Activated naive CD8-positive, alpha-beta T cell (primary cell): Measurements from ENCODE around the gene ARMCX1.
"Not testable (repeated sequence)": the region's sequence is repeated elsewhere in the genome, so short reads cannot be mapped to it uniquely, and the experiment has no call there.

ENCODE experiments used
- H3K27ac Mint-ChIP-seq: one replicate; pipeline ENCODE4 v1.8.0; 2021; ENCODE audit warnings: mixed read lengths
- H3K27me3 Mint-ChIP-seq: one replicate; pipeline ENCODE4 v1.8.0; 2021; ENCODE audit warnings: mixed read lengths
- H3K36me3 Mint-ChIP-seq: one replicate; pipeline ENCODE4 v1.8.0; 2021; ENCODE audit warnings: mixed read lengths
- H3K4me1 Mint-ChIP-seq: one replicate; pipeline ENCODE4 v1.8.0; 2021; ENCODE audit warnings: low read depth, mixed read lengths
- H3K4me3 Mint-ChIP-seq: one replicate; pipeline ENCODE4 v1.8.0; 2021; ENCODE audit warnings: mild to moderate bottlenecking, mixed read lengths
- H3K9me3 Mint-ChIP-seq: one replicate; pipeline ENCODE4 v1.8.0; 2021; ENCODE audit warnings: low read depth, mixed read lengths

ARMCX1 gene

DNA sequence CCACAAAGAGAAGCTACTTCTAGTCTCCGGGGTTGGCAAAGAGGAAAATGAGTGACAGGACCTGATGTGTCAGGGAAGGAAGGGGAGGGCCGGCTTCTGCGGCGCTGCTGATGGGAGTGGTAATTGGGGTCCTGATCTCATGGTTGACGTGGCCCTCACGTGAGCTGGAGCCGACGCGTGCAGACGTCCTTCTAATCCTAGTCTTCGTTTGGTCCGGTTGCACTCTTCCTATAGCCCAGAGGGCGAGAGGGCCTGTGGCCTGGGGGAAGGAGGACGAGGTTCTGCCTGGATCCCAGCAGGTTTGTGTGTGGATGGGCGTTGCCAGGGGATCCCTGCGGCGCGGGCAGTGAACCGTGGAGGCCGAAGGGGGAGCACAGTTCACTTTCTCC, at the start of gene ARMCX1:
TSS of gene ARMCX1 (plus strand) at position 186 of the 389 bp plus-strand sequence. CDS start 2,384 bp downstream, outside the sequence.
- H3K4me3 Mint-ChIP-seq = peak within 1 kb of the TSS; percentile 89
- no peaks in the 10 kb centered on the region for H3K36me3 Mint-ChIP-seq
- H3K4me1 Mint-ChIP-seq = peaks cover 9% of the 10 kb centered on the region
- no peaks in the 10 kb centered on the region for H3K27me3 Mint-ChIP-seq
- H3K27ac Mint-ChIP-seq = peak within 1 kb of the TSS; percentile 47
- no peaks in the 10 kb centered on the region for H3K9me3 Mint-ChIP-seq

DNA sequence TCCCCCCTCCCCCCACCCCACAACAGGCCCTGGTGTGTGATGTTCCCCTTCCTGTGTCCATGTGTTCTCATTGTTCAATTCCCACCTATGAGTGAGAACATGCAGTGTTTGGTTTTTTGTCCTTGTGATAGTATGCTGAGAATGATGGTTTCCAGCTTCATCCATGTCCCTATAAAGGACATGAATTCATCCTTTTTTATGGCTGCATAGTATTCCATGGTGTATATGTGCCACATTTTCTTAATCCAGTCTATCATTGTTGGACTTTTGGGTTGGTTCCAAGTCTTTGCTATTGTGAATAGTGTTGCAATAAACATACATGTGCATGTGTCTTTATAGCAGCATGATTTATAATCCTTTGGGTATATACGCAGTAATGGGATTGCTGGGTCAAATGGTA, 47.4 kb upstream of the ARMCX1 start:
- H3K4me3 Mint-ChIP-seq, H3K9me3 Mint-ChIP-seq, H3K27me3 Mint-ChIP-seq, H3K27ac Mint-ChIP-seq, H3K4me1 Mint-ChIP-seq, H3K36me3 Mint-ChIP-seq: not testable (repeated sequence)

DNA sequence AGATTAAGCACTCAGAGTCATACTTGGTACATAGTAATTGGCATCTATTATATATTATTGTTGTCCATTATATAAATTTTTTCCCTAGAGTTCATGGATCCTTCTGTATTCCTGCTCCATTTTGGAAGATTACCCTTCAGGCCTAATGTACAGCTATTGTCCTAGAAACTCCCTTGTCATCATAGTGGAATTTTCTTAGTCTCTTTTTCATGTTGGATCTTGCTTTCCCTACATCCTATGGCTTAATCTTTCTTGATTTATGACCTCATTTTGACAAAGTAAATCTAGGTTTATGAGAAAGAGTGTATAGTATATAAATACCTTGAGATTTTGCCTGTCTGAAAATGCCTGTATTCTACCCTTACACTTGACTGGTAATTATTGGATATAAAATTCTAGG, 43.0 kb upstream of the ARMCX1 start:
- H3K4me3 Mint-ChIP-seq = no peak overlapping the region
- no peaks in the 10 kb centered on the region for H3K4me1 Mint-ChIP-seq
- no peaks in the 10 kb centered on the region for H3K27me3 Mint-ChIP-seq
- H3K36me3 Mint-ChIP-seq = peaks cover 2% of the 10 kb centered on the region
- H3K27ac Mint-ChIP-seq = no peak overlapping the region
- H3K9me3 Mint-ChIP-seq = no peaks in the 10 kb centered on the region

DNA sequence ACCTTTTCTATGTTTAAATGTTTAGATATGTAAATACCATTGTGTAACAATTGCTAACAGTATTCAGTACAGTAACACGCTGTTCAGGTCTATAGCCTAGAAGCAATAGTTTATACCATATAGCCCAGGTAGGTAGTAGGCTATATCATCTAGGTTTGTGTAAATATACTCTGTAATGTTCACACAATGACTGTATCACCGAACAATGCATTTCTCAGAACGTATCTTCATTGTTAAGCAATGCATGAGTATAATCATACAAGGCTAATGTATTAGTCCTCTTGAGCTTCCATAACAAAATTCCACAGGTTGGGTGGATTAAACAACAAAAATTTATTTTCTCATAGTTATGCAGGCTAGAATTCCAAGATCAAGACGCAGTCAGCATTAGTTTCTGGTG, 42.4 kb upstream of the ARMCX1 start:
- Mint-ChIP-seq H3K4me3 (no peak overlapping the region), H3K36me3 (peaks cover 2% of the 10 kb centered on the region), H3K4me1 (no peaks in the 10 kb centered on the region), H3K27ac (no peak overlapping the region), H3K9me3 (no peaks in the 10 kb centered on the region), H3K27me3 (no peaks in the 10 kb centered on the region)

DNA sequence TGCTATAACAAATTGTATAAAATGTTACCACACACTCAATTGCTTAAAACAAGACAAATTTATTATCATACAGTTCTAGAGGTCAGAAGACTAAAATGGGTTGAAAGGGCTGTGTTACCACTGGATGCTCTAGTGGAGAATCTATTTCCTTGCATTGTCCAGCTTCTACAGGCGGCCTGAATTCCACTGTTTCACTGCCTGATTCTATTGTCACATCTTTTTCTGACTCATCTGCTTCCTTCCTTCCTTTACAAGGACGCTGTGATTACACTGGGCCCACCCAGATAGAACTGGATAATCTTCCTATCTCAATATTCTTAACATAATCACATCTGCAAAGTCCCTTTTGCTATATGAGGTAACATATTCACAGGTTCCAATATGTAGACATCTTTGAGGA, 19.4 kb upstream of the ARMCX1 start:
- Mint-ChIP-seq H3K4me1 (no peaks in the 10 kb centered on the region), H3K4me3 (no peak overlapping the region), H3K36me3 (no peaks in the 10 kb centered on the region)

DNA sequence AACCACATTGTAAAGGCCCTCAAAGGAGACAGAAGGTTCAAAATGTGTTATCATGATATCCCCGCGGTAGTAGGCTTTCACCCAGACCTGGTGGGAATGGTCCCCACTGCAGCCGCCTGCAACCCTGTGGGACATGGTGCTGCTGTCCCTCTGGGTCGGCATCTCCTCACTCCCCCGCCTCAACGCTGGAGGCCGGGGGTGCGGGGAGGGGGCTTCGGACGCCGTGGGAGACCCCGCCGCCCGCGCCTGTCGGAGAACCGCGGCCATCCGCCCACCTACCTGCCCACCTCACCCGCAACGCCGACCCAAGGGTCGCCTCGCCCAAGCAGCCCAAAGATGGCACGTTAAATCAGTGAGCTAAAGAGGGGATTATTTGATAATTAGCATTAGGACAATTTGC, 11.2 kb upstream of the ARMCX1 start:
- Mint-ChIP-seq H3K36me3 (no peaks in the 10 kb centered on the region), H3K27me3 (no peaks in the 10 kb centered on the region), H3K4me3 (no peak overlapping the region), H3K27ac (no peak overlapping the region), H3K4me1 (no peaks in the 10 kb centered on the region), H3K9me3 (no peaks in the 10 kb centered on the region)

More for the DNA sequence above, 19.4 kb upstream of the ARMCX1 start:
- no peak overlapping the region for H3K27ac Mint-ChIP-seq
- H3K27me3 Mint-ChIP-seq = no peaks in the 10 kb centered on the region
- no peaks in the 10 kb centered on the region for H3K9me3 Mint-ChIP-seq

DNA sequence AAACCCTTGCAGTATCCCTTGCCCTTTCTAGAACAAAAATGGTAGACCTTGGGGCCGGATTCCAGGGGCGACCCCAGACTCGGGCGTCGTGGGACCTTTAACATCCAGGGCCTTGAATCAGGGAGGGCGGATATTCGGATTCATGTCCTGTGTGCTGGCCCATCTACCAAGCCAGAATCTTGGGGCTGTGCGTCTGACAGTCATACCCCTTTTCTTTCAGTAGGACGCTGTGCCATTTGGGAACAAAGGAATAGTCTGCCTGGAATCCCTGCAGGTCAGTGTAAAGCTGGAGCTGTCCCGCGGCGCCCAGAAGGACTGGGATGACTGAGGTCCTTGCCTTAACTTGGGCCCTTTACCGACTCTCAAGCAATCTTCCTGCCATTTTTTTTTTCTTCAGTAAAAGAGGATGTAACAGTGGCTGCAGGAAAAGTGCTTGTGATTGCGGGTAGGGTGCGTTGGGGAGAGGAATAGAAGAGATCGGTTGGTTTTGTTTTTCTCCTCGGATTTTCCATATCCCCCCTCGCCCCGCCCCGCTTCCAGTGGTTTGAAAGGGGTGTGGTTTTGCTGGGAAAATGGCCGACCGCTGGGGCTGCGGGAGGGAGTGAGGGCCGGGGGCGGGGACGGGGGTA, 518 bp downstream of the ARMCX1 start:
- no peak overlapping the region for H3K27ac Mint-ChIP-seq
- H3K4me3 Mint-ChIP-seq = peak overlapping the region; percentile 89
- no peaks in the 10 kb centered on the region for H3K36me3 Mint-ChIP-seq
- H3K4me1 Mint-ChIP-seq = peaks cover 9% of the 10 kb centered on the region
- H3K9me3 Mint-ChIP-seq = no peaks in the 10 kb centered on the region
- H3K27me3 Mint-ChIP-seq = no peaks in the 10 kb centered on the region

DNA sequence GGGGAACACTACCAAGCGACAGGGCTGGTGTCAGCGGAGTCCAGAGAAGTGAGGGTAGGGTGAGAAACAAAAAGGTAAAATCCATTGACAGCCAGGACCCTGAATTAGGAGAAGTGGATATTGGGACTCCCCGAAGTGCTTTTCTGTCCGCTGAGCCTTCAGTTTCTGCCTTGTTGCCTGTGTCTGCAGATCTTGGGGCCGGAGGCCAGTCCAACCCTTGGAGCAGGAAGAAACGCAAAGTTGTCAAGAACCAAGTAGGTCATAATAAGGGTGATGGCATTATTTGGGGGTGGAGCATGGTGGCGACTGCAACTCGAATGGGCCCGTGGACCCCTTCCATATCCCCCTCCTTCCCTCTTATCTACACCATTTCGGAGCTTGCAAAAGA, 1.0 kb downstream of the ARMCX1 start:
- no peaks in the 10 kb centered on the region for H3K9me3 Mint-ChIP-seq
- H3K4me1 Mint-ChIP-seq = peaks cover 9% of the 10 kb centered on the region
- H3K36me3 Mint-ChIP-seq = no peaks in the 10 kb centered on the region
- no peak overlapping the region for H3K27ac Mint-ChIP-seq
- H3K27me3 Mint-ChIP-seq = no peaks in the 10 kb centered on the region
- peak overlapping the region; percentile 89 for H3K4me3 Mint-ChIP-seq

DNA sequence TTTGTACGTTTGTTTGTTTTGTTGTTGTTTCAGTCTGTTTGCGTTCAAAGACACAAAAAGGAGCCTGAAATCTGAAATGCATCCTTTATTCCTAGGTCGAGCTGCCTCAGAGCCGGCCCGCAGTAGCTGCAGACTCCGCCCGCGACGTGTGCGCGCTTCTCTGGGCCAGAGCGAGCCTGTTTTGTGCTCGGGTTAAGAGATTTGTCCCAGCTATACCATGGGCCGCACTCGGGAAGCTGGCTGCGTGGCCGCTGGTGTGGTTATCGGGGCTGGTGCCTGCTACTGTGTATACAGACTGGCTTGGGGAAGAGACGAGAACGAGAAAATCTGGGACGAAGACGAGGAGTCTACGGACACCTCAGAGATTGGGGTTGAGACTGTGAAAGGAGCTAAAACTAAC, 2.4 kb downstream of the ARMCX1 start:
- Mint-ChIP-seq H3K9me3 (no peaks in the 10 kb centered on the region), H3K4me3 (no peak overlapping the region), H3K27ac (no peak overlapping the region), H3K4me1 (peaks cover 9% of the 10 kb centered on the region), H3K27me3 (no peaks in the 10 kb centered on the region), H3K36me3 (no peaks in the 10 kb centered on the region)

DNA sequence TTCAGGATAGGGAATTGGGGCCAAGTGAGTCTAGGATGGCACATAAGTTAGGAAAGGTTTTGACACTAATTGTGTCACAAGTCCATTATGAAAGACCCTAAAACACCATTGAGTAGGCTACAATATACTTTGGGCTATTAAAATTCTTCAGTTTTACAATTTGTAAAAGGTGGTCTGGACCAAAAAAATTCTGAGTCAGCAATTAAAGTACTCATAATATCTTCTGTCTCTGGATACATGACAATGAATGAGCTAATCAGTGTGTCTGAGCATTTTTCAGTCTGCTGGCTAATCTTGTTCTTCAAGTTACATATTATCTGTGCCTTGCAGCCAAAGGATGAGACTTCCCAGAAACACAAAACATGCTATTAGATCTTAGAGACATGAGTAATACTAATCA, 14.3 kb downstream of the ARMCX1 start:
- Mint-ChIP-seq H3K36me3 (no peaks in the 10 kb centered on the region), H3K4me3 (no peak overlapping the region), H3K9me3 (no peaks in the 10 kb centered on the region), H3K27me3 (peaks cover under 1% of the 10 kb centered on the region), H3K27ac (no peak overlapping the region), H3K4me1 (no peaks in the 10 kb centered on the region)

DNA sequence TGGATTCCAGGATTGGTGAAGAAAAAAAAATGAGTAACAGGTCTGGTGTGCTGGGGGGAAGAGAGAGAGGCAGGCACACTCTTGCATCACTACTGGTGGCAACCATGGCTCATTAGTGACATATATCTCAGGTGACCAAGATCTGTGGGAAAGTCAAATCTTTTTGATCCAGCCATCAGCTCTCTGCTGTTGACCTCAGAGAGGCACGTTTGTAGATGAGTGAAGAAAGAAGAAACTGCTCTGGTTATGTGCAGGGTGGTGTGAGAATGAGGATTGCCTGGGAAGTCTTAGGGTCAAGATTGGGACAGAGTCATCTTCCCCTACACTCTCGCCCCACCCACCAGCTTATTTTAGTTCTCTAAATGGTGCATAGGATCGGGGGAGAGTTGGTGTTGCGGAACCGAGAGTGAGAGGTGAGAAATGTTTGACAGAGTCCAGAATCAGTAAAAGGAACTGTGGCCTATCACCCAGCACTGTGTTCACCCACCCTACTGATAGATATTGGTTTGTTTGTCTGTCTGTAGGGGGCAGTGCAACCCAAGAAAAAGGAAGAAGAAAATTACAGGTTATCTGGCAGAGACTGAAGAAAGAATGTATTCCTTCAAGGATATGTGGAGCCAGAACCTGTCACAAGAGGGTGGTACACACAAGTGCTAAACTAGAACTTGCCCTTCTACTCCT, 45.5 kb downstream of the ARMCX1 start:
- no peaks in the 10 kb centered on the region for H3K36me3 Mint-ChIP-seq
- H3K9me3 Mint-ChIP-seq = no peaks in the 10 kb centered on the region
- H3K27me3 Mint-ChIP-seq = peaks cover 14% of the 10 kb centered on the region
- no peaks in the 10 kb centered on the region for H3K4me1 Mint-ChIP-seq
- no peak overlapping the region for H3K4me3 Mint-ChIP-seq
- H3K27ac Mint-ChIP-seq = no peak overlapping the region

DNA sequence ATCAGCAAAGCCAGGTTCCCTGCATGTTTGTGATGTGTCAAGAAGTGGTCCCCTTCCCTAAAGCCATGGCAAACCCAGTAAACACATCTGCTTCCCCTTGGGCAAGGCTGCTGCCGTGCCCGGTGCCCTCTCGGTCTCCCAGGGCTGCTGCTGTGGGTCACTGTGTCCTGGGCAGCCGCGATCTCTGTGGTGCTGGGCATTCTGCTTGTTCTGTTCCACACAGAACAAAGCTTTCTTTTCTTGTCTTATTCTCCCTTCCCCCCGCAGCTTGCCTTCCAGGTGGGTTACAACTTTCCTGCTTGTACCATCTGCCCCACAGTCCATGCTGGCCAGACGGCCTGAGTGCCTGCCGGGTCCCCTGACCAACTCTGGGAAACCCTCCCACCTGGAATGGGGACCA, 49.2 kb downstream of the ARMCX1 start:
- not testable (repeated sequence) for H3K36me3 Mint-ChIP-seq, H3K27ac Mint-ChIP-seq, H3K9me3 Mint-ChIP-seq

DNA sequence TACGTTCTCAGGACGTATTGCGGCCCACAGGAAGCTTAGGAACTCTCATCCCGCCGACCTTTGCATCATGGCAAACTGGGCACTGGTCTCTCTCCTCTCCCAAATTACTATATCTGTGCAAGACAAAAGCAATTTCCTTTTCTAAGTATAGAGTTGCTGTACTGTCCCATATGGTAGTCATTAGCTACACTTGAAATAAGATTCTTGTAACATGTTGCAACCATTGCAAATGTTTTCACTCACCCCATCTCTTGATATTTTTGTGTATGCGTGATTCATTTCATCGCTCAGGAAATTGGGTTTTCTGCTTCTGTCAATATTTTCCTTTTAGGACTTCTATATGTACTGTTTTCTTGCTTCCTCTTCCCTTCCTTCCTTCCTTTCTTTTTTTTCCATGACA, 51.7 kb downstream of the ARMCX1 start:
- peaks cover under 1% of the 10 kb centered on the region for H3K27me3 Mint-ChIP-seq
- H3K27ac Mint-ChIP-seq = no peak overlapping the region

More for the DNA sequence above, 49.2 kb downstream of the ARMCX1 start:
- not testable (repeated sequence) for H3K4me3 Mint-ChIP-seq, H3K4me1 Mint-ChIP-seq
- peaks cover 11% of the 10 kb centered on the region for H3K27me3 Mint-ChIP-seq

More for the DNA sequence above, 51.7 kb downstream of the ARMCX1 start:
- no peaks in the 10 kb centered on the region for H3K4me1 Mint-ChIP-seq
- no peaks in the 10 kb centered on the region for H3K36me3 Mint-ChIP-seq
- H3K4me3 Mint-ChIP-seq = no peak overlapping the region
- no peaks in the 10 kb centered on the region for H3K9me3 Mint-ChIP-seq
